ENCODE results near the gene KCNH1. TPM values are rescaled to one million over a fixed set of nuclear protein-coding genes. Genes with fewer than 3 reads are reported as not detected.

The KCNH1 gene
- total RNA-seq, 2 experiments from 2014 or later: not detected

GRCh38 chr1:210821615-210822014, 312.3 kb downstream of the KCNH1 start:
- Mint-ChIP-seq H3K4me1 (ENCODE audit: low read depth) (no peaks in the 10 kb centered on the region), H3K9me3 (no peaks in the 10 kb centered on the region), H3K27ac (no peak overlapping the region), H3K36me3 (ENCODE audit: low read depth) (no peaks in the 10 kb centered on the region), H3K4me3 (no peak overlapping the region), H3K27me3 (peaks cover 5% of the 10 kb centered on the region)
- ATAC-seq (no peak), DNase-seq (no peak)
- TF ChIP-seq CTCF (IDR thresholded peaks at IDR 0.05): no peak
- intact Hi-C loops (cut with micrococcal nuclease): no loop called here
- POLR2A ChIA-PET: no interaction called here
- CTCF ChIA-PET: no interaction called here

- no peak for TF ChIP-seq CTCF (IDR thresholded peaks at IDR 0.05)
- H3K9me3 Mint-ChIP-seq: no peaks in the 10 kb centered on the region
- CTCF ChIA-PET: no interaction called here
- peaks cover 5% of the 10 kb centered on the region for H3K27me3 Mint-ChIP-seq
- ATAC-seq: no peak
- H3K27ac Mint-ChIP-seq: no peak overlapping the region
- POLR2A ChIA-PET: no interaction called here
- H3K4me1 Mint-ChIP-seq (ENCODE audit: low read depth): no peaks in the 10 kb centered on the region
- intact Hi-C loops (cut with micrococcal nuclease): no loop called here
- no peaks in the 10 kb centered on the region for H3K36me3 Mint-ChIP-seq (ENCODE audit: low read depth)
- DNase-seq: no peak
- H3K4me3 Mint-ChIP-seq: no peak overlapping the region
Observed at GRCh38 chr1:210819266-210819665, 314.7 kb downstream of the KCNH1 start.

GRCh38 chr1:210817385-210818275, 316.3 kb downstream of the KCNH1 start:
- Mint-ChIP-seq H3K36me3 (ENCODE audit: low read depth) (no peaks in the 10 kb centered on the region), H3K27me3 (peaks cover 5% of the 10 kb centered on the region), H3K4me1 (ENCODE audit: low read depth) (no peaks in the 10 kb centered on the region), H3K9me3 (no peaks in the 10 kb centered on the region), H3K27ac (no peak overlapping the region), H3K4me3 (no peak overlapping the region)
- intact Hi-C loops (cut with micrococcal nuclease): no loop called here
- no peak for TF ChIP-seq CTCF (IDR thresholded peaks at IDR 0.05)
- ATAC-seq (no peak), DNase-seq (no peak)
- POLR2A ChIA-PET: no interaction called here
- CTCF ChIA-PET: interaction anchor here (1.0 kb wide), 1 partner anchor 9 kb away, joined by 3 read pairs; no protein-coding TSS in a partner anchor

- intact Hi-C loops (cut with micrococcal nuclease): no loop called here
- no peak overlapping the region for H3K4me3 Mint-ChIP-seq
- ATAC-seq (no peak), DNase-seq (no peak)
- no peaks in the 10 kb centered on the region for H3K36me3 Mint-ChIP-seq (ENCODE audit: low read depth)
- TF ChIP-seq CTCF (IDR thresholded peaks at IDR 0.05): no peak
- H3K27me3 Mint-ChIP-seq: peaks cover 2% of the 10 kb centered on the region
- H3K27ac Mint-ChIP-seq: no peak overlapping the region
- H3K4me1 Mint-ChIP-seq (ENCODE audit: low read depth): no peaks in the 10 kb centered on the region
- ChIA-PET POLR2A (no interaction called here), CTCF (interaction anchor here (1.2 kb wide), 1 partner anchor 40 kb away, joined by 3 read pairs; no protein-coding TSS in a partner anchor)
- H3K9me3 Mint-ChIP-seq: no peaks in the 10 kb centered on the region
Observed at GRCh38 chr1:210815641-210816550, 318.1 kb downstream of the KCNH1 start.

Measured in activated CD8-positive, alpha-beta T cell treated with anti-CD3 and anti-CD28 coated beads for 36 hours (primary cell).